ENCODE results near the gene MAST4.

MAST4 gene

GRCh38 chr5:66708368-66708767, 112.2 kb downstream of the MAST4 start:
- Histone ChIP-seq H3K4me3 (ENCODE audit: low read depth in 1 of 5, low read length in 5 of 5) (no peak overlapping the region), H3K27ac (ENCODE audit: low read depth, low read length) (no peak overlapping the region), H3K27me3 (ENCODE audit: control insufficient read depth in 5 of 5, insufficient read depth in 4 of 5, low read length in 5 of 5) (no peaks in the 10 kb centered on the region), H3K4me1 (ENCODE audit: control insufficient read depth in 5 of 5, insufficient read depth in 5 of 5, low read length in 5 of 5) (peaks cover 3 to 9% (median 6%) of the 10 kb centered on the region in 5 donors), H3K9ac (ENCODE audit: low read length in 5 of 5) (no peak overlapping the region), H3K9me3 (ENCODE audit: control insufficient read depth in 5 of 5, low read length in 5 of 5) (peaks cover 0 to 5% (median 4%) of the 10 kb centered on the region in 5 donors), H3K36me3 (ENCODE audit: control insufficient read depth in 5 of 5, insufficient read depth in 5 of 5, low read length in 5 of 5) (no peaks in the 10 kb centered on the region)

- no peak overlapping the region for H3K27ac ChIP-seq (ENCODE audit: low read depth, low read length)
- H3K36me3 ChIP-seq (ENCODE audit: control insufficient read depth in 5 of 5, insufficient read depth in 5 of 5, low read length in 5 of 5): no peaks in the 10 kb centered on the region
- H3K9me3 ChIP-seq (ENCODE audit: control insufficient read depth in 5 of 5, low read length in 5 of 5): peaks cover 0 to 5% (median 4%) of the 10 kb centered on the region in 5 donors
- no peaks in the 10 kb centered on the region for H3K4me1 ChIP-seq (ENCODE audit: control insufficient read depth in 5 of 5, insufficient read depth in 5 of 5, low read length in 5 of 5)
- H3K4me3 ChIP-seq (ENCODE audit: low read depth in 1 of 5, low read length in 5 of 5): no peak overlapping the region
- H3K27me3 ChIP-seq (ENCODE audit: control insufficient read depth in 5 of 5, insufficient read depth in 4 of 5, low read length in 5 of 5): no peaks in the 10 kb centered on the region
- H3K9ac ChIP-seq (ENCODE audit: low read length in 5 of 5): no peak overlapping the region
Observed at GRCh38 chr5:66710557-66711088, 114.4 kb downstream of the MAST4 start.

DNA sequence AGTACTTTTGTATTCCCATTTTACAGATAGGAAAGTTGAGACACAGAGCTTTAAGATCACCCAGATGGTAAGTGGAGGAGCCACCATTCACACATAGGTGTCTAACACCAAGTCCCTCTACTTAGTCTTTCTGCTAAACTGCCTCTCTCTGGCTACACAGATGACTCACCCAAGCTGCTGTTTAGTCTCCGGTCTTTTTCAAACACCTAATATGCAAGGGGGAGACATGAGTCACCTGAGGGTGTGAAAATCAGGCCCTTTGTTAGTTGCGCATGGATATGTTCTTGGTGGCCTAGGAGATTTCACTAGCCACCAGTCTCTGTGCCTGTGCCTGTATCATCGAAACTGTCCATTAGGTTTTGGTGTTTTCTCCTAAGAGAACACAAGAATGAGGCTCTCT, 117.8 kb downstream of the MAST4 start:
- Histone ChIP-seq H3K27ac (ENCODE audit: low read depth, low read length) (no peak overlapping the region), H3K4me1 (ENCODE audit: control insufficient read depth in 5 of 5, insufficient read depth in 5 of 5, low read length in 5 of 5) (peaks cover 0 to 8% (median 0%) of the 10 kb centered on the region in 5 donors)

GRCh38 chr5:66717455-66718373, 121.5 kb downstream of the MAST4 start:
- H3K9ac ChIP-seq (ENCODE audit: low read length in 5 of 5): no peak overlapping the region
- H3K27ac ChIP-seq (ENCODE audit: low read depth, low read length): no peak overlapping the region
- no peak overlapping the region for H3K4me3 ChIP-seq (ENCODE audit: low read depth in 1 of 5, low read length in 5 of 5)
- no peaks in the 10 kb centered on the region for H3K9me3 ChIP-seq (ENCODE audit: control insufficient read depth in 5 of 5, low read length in 5 of 5)
- no peaks in the 10 kb centered on the region for H3K27me3 ChIP-seq (ENCODE audit: control insufficient read depth in 5 of 5, insufficient read depth in 4 of 5, low read length in 5 of 5)
- H3K36me3 ChIP-seq (ENCODE audit: control insufficient read depth in 5 of 5, insufficient read depth in 5 of 5, low read length in 5 of 5): no peaks in the 10 kb centered on the region
- H3K4me1 ChIP-seq (ENCODE audit: control insufficient read depth in 5 of 5, insufficient read depth in 5 of 5, low read length in 5 of 5): peaks cover 0 to 8% (median 5%) of the 10 kb centered on the region in 5 donors

More for the DNA sequence above, 117.8 kb downstream of the MAST4 start:
- Histone ChIP-seq H3K9me3 (ENCODE audit: control insufficient read depth in 5 of 5, low read length in 5 of 5) (peaks cover 0 to 5% (median 4%) of the 10 kb centered on the region in 5 donors), H3K4me3 (ENCODE audit: low read depth in 1 of 5, low read length in 5 of 5) (no peak overlapping the region), H3K9ac (ENCODE audit: low read length in 5 of 5) (no peak overlapping the region), H3K27me3 (ENCODE audit: control insufficient read depth in 5 of 5, insufficient read depth in 4 of 5, low read length in 5 of 5) (no peaks in the 10 kb centered on the region), H3K36me3 (ENCODE audit: control insufficient read depth in 5 of 5, insufficient read depth in 5 of 5, low read length in 5 of 5) (no peaks in the 10 kb centered on the region)

DNA sequence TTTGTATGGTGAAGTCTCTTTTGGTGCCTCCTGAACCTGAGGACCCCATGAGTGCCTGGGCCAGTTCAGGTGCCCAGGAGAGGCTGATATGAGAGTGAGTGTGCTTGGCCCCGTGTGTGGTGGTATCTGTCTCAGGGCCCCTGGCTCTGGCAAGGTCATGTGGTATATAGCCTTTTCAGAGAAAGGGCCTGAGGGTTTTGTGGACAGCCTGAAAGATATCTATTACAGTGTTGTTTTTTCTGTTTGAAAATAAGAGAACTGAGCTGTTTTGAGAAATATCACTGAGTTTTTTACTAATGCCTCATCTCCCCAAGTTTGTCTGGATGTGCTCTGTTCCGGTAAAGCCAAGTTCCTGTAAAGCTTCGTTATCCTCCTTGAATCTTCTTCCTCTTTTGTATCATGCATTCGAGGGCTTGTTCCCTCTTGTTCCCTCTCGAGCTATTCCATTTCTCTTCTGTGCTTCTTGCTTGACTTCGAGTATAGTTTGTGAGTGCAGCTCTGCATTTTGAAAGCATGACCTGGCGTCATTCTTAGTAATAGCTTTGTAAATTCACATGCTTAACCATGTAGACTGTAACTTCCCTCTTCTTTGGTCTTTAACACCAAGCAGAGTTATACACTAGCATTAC, 122.3 kb downstream of the MAST4 start:
- Histone ChIP-seq H3K9ac (ENCODE audit: low read length in 5 of 5) (no peak overlapping the region), H3K9me3 (ENCODE audit: control insufficient read depth in 5 of 5, low read length in 5 of 5) (no peaks in the 10 kb centered on the region), H3K4me3 (ENCODE audit: low read depth in 1 of 5, low read length in 5 of 5) (no peak overlapping the region), H3K36me3 (ENCODE audit: control insufficient read depth in 5 of 5, insufficient read depth in 5 of 5, low read length in 5 of 5) (no peaks in the 10 kb centered on the region), H3K27me3 (ENCODE audit: control insufficient read depth in 5 of 5, insufficient read depth in 4 of 5, low read length in 5 of 5) (no peaks in the 10 kb centered on the region), H3K27ac (ENCODE audit: low read depth, low read length) (no peak overlapping the region), H3K4me1 (ENCODE audit: control insufficient read depth in 5 of 5, insufficient read depth in 5 of 5, low read length in 5 of 5) (peaks cover 0 to 8% (median 5%) of the 10 kb centered on the region in 5 donors)

DNA sequence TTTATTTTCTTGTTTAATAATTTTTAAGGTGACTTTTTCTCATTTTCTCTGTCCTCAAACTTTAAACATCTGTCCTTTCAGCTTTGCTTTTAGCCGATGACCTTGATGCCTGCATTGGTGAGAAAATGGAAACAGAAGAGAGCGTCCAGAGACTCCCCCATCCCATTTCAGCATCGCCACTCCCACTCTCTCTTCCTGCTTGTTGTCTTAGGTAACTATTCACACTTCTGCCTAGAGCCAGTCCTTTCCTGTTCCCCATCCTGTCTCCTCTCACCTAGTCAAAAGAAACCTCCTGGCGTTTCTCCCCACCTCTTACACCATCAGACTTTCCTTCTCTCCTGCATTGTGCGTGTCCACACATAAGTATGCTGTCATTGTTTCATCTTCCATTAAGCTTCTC, 124.6 kb downstream of the MAST4 start:
- no peak overlapping the region for H3K27ac ChIP-seq (ENCODE audit: low read depth, low read length)

GRCh38 chr5:66722686-66723085, 126.5 kb downstream of the MAST4 start:
- Histone ChIP-seq H3K9ac (ENCODE audit: low read length in 5 of 5) (no peak overlapping the region), H3K9me3 (ENCODE audit: control insufficient read depth in 5 of 5, low read length in 5 of 5) (no peaks in the 10 kb centered on the region), H3K27me3 (ENCODE audit: control insufficient read depth in 5 of 5, insufficient read depth in 4 of 5, low read length in 5 of 5) (no peaks in the 10 kb centered on the region), H3K27ac (ENCODE audit: low read depth, low read length) (no peak overlapping the region), H3K4me3 (ENCODE audit: low read depth in 1 of 5, low read length in 5 of 5) (no peak overlapping the region), H3K36me3 (ENCODE audit: control insufficient read depth in 5 of 5, insufficient read depth in 5 of 5, low read length in 5 of 5) (no peaks in the 10 kb centered on the region), H3K4me1 (ENCODE audit: control insufficient read depth in 5 of 5, insufficient read depth in 5 of 5, low read length in 5 of 5) (peaks cover 0 to 5% (median 2%) of the 10 kb centered on the region in 5 donors)

More for the DNA sequence above, 124.6 kb downstream of the MAST4 start:
- no peak overlapping the region for H3K9ac ChIP-seq (ENCODE audit: low read length in 5 of 5)
- H3K36me3 ChIP-seq (ENCODE audit: control insufficient read depth in 5 of 5, insufficient read depth in 5 of 5, low read length in 5 of 5): no peaks in the 10 kb centered on the region
- peaks cover 0 to 8% (median 5%) of the 10 kb centered on the region in 5 donors for H3K4me1 ChIP-seq (ENCODE audit: control insufficient read depth in 5 of 5, insufficient read depth in 5 of 5, low read length in 5 of 5)
- H3K9me3 ChIP-seq (ENCODE audit: control insufficient read depth in 5 of 5, low read length in 5 of 5): no peaks in the 10 kb centered on the region
- H3K4me3 ChIP-seq (ENCODE audit: low read depth in 1 of 5, low read length in 5 of 5): no peak overlapping the region
- no peaks in the 10 kb centered on the region for H3K27me3 ChIP-seq (ENCODE audit: control insufficient read depth in 5 of 5, insufficient read depth in 4 of 5, low read length in 5 of 5)

- Histone ChIP-seq H3K27ac (ENCODE audit: low read depth, low read length) (no peak overlapping the region), H3K36me3 (ENCODE audit: control insufficient read depth in 5 of 5, insufficient read depth in 5 of 5, low read length in 5 of 5) (no peaks in the 10 kb centered on the region), H3K27me3 (ENCODE audit: control insufficient read depth in 5 of 5, insufficient read depth in 4 of 5, low read length in 5 of 5) (no peaks in the 10 kb centered on the region), H3K9ac (ENCODE audit: low read length in 5 of 5) (no peak overlapping the region), H3K4me3 (ENCODE audit: low read depth in 1 of 5, low read length in 5 of 5) (no peak overlapping the region), H3K9me3 (ENCODE audit: control insufficient read depth in 5 of 5, low read length in 5 of 5) (no peaks in the 10 kb centered on the region), H3K4me1 (ENCODE audit: control insufficient read depth in 5 of 5, insufficient read depth in 5 of 5, low read length in 5 of 5) (peaks cover 0 to 5% (median 0%) of the 10 kb centered on the region in 5 donors)
Observed at GRCh38 chr5:66724349-66725139, 128.4 kb downstream of the MAST4 start.

DNA sequence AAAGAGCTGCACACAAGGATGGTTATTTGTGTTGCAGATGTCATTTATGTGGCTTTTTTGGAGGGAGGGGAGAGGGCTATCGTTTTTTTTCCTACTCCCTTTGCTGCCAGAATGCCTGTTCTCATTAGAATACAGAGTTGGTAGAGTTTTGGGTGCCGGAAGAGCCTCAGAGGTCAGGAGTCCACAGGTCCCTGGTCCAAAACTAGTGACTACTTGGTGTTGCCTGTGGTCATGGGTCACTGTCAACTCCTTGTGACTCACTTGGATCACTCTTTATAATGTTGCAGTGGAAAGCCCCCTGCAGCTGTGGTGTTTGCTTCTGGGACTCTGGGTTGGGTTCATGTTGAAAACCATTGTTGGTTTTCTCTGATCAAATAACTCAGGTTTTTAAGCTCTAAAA, 131.4 kb downstream of the MAST4 start:
- Histone ChIP-seq H3K4me1 (ENCODE audit: control insufficient read depth in 5 of 5, insufficient read depth in 5 of 5, low read length in 5 of 5) (no peaks in the 10 kb centered on the region), H3K27ac (ENCODE audit: low read depth, low read length) (no peak overlapping the region), H3K9me3 (ENCODE audit: control insufficient read depth in 5 of 5, low read length in 5 of 5) (no peaks in the 10 kb centered on the region), H3K36me3 (ENCODE audit: control insufficient read depth in 5 of 5, insufficient read depth in 5 of 5, low read length in 5 of 5) (no peaks in the 10 kb centered on the region), H3K27me3 (ENCODE audit: control insufficient read depth in 5 of 5, insufficient read depth in 4 of 5, low read length in 5 of 5) (no peaks in the 10 kb centered on the region), H3K4me3 (ENCODE audit: low read depth in 1 of 5, low read length in 5 of 5) (no peak overlapping the region), H3K9ac (ENCODE audit: low read length in 5 of 5) (no peak overlapping the region)
